ENCODE data around the gene ERC2.

ERC2 gene

GRCh38 chr3:55591888-55592287 lies 876.4 kb downstream of the ERC2 start:
- DNase-seq (ENCODE audit: low read depth in 2 of 2): no peak

- no peak for DNase-seq (ENCODE audit: low read depth in 2 of 2)
Measured at GRCh38 chr3:55588146-55588765, 880.0 kb downstream of the ERC2 start.

GRCh38 chr3:55585856-55586255 lies 882.4 kb downstream of the ERC2 start:
- DNase-seq (ENCODE audit: low read depth in 2 of 2): no peak

GRCh38 chr3:55584716-55585368 lies 883.4 kb downstream of the ERC2 start:
- no peak for DNase-seq (ENCODE audit: low read depth in 2 of 2)

GRCh38 chr3:55584030-55584429 lies 884.2 kb downstream of the ERC2 start:
- DNase-seq (ENCODE audit: low read depth in 2 of 2): no peak

- DNase-seq (ENCODE audit: low read depth in 2 of 2): no peak
Measured at GRCh38 chr3:55583475-55583874, 884.8 kb downstream of the ERC2 start.

GRCh38 chr3:55579496-55579895 lies 888.8 kb downstream of the ERC2 start:
- DNase-seq (ENCODE audit: low read depth in 2 of 2): no peak

GRCh38 chr3:55576621-55577388 lies 891.5 kb downstream of the ERC2 start:
- DNase-seq (ENCODE audit: low read depth in 2 of 2): no peak

GRCh38 chr3:55574671-55575070 lies 893.6 kb downstream of the ERC2 start:
- DNase-seq (ENCODE audit: low read depth in 2 of 2): no peak

- no peak for DNase-seq (ENCODE audit: low read depth in 2 of 2)
Measured at GRCh38 chr3:55572816-55573215, 895.5 kb downstream of the ERC2 start.

GRCh38 chr3:55571913-55572312 lies 896.4 kb downstream of the ERC2 start:
- DNase-seq (ENCODE audit: low read depth in 2 of 2): no peak

GRCh38 chr3:55571216-55571813 lies 897.0 kb downstream of the ERC2 start:
- no peak for DNase-seq (ENCODE audit: low read depth in 2 of 2)

- no peak for DNase-seq (ENCODE audit: low read depth in 2 of 2)
Measured at GRCh38 chr3:55570271-55570711, 898.0 kb downstream of the ERC2 start.

- DNase-seq (ENCODE audit: low read depth in 2 of 2): no peak
Measured at GRCh38 chr3:55569033-55569599, 899.2 kb downstream of the ERC2 start.

GRCh38 chr3:55567615-55568014 lies 900.7 kb downstream of the ERC2 start:
- no peak for DNase-seq (ENCODE audit: low read depth in 2 of 2)

- no peak for DNase-seq (ENCODE audit: low read depth in 2 of 2)
Measured at GRCh38 chr3:55567121-55567520, 901.1 kb downstream of the ERC2 start.

- no peak for DNase-seq (ENCODE audit: low read depth in 2 of 2)
Measured at GRCh38 chr3:55565521-55565920, 902.7 kb downstream of the ERC2 start.

- no peak for DNase-seq (ENCODE audit: low read depth in 2 of 2)
Measured at GRCh38 chr3:55564726-55565125, 903.5 kb downstream of the ERC2 start.

- DNase-seq (ENCODE audit: low read depth in 2 of 2): no peak
Measured at GRCh38 chr3:55562700-55563099, 905.6 kb downstream of the ERC2 start.

- DNase-seq (ENCODE audit: low read depth in 2 of 2): no peak
Measured at GRCh38 chr3:55559500-55560423, 908.5 kb downstream of the ERC2 start.

- no peak for DNase-seq (ENCODE audit: low read depth in 2 of 2)
Measured at GRCh38 chr3:55558316-55558715, 910.0 kb downstream of the ERC2 start.

Data from stimulated activated CD8-positive, alpha-beta memory T cell treated with anti-CD3 and anti-CD28 coated beads, Interleukin-15, amount 100 ng/mL, for 48 hours (primary cell).